Measurements from ENCODE around the gene C22orf15.
A peak's percentile ranks its signal among the peaks of the same experiment; 100 is the strongest.

The C22orf15 gene

GRCh38 chr22:23751441-23751996 lies 11.3 kb upstream of the C22orf15 start:
- DNase-seq: no peak

- DNase-seq: no peak
These were observed 10.6 kb upstream of the C22orf15 start for GRCh38 chr22:23752090-23752691.

GRCh38 chr22:23752750-23753149 lies 10.0 kb upstream of the C22orf15 start:
- DNase-seq: no peak

- no peak for DNase-seq
These were observed 9.4 kb upstream of the C22orf15 start for GRCh38 chr22:23753385-23753784.

GRCh38 chr22:23754220-23754919 lies 8.4 kb upstream of the C22orf15 start, which contains the start of gene VPREB3:
Gene VPREB3 (minus strand): TSS chr22:23754425. CDS start chr22:23754363, 62 bp downstream.
- no peak for DNase-seq

- DNase-seq: no peak
These were observed 7.7 kb upstream of the C22orf15 start for GRCh38 chr22:23754980-23755636.

GRCh38 chr22:23755711-23756110 lies 7.1 kb upstream of the C22orf15 start:
- DNase-seq: no peak

GRCh38 chr22:23756891-23757290 lies 5.9 kb upstream of the C22orf15 start:
- DNase-seq: no peak

GRCh38 chr22:23759566-23759965 lies 3.2 kb upstream of the C22orf15 start:
- DNase-seq: no peak

GRCh38 chr22:23760056-23760455 lies 2.7 kb upstream of the C22orf15 start:
- no peak for DNase-seq

- peak; percentile 77 for DNase-seq
These were observed 772 bp downstream of the C22orf15 start for GRCh38 chr22:23763579-23763945.

GRCh38 chr22:23763954-23764353 lies 1.2 kb downstream of the C22orf15 start:
- DNase-seq: no peak

- DNase-seq: no peak
These were observed 2.4 kb downstream of the C22orf15 start for GRCh38 chr22:23764899-23765881.

GRCh38 chr22:23767303-23767672 lies 4.5 kb downstream of the C22orf15 start:
- DNase-seq: no peak

- DNase-seq: peak; percentile 88
These were observed 5.1 kb downstream of the C22orf15 start, which contains the start of gene CHCHD10 for GRCh38 chr22:23767673-23768548. Gene CHCHD10 (minus strand): TSS chr22:23767972. CDS start chr22:23767874, 98 bp downstream.

GRCh38 chr22:23769321-23769965 lies 6.7 kb downstream of the C22orf15 start:
- no peak for DNase-seq

GRCh38 chr22:23772315-23772648 lies 9.5 kb downstream of the C22orf15 start:
- DNase-seq: no peak

GRCh38 chr22:23772649-23773473 lies 10.1 kb downstream of the C22orf15 start, which contains the start of gene MMP11:
Gene MMP11 (plus strand): TSS chr22:23772849. CDS start chr22:23772871, 22 bp downstream.
- peak; percentile 71 for DNase-seq

- no peak for DNase-seq
These were observed 10.8 kb downstream of the C22orf15 start for GRCh38 chr22:23773483-23774113.

Data from stimulated activated CD4-positive, alpha-beta T cell treated with anti-CD3 and anti-CD28 coated beads, Interleukin-15, amount 100 ng/mL, for 24 hours (primary cell).